ENCODE data around the gene ST6GALNAC1. TPM values are rescaled to one million over a fixed set of nuclear protein-coding genes. Genes with fewer than 3 reads are reported as not detected.
A peak's percentile ranks its signal among the peaks of the same experiment; 100 is the strongest.

Gene ST6GALNAC1
- total and polyA plus RNA-seq, 8 donors = 28.0 to 257 (median 62.4) TPM

DNA sequence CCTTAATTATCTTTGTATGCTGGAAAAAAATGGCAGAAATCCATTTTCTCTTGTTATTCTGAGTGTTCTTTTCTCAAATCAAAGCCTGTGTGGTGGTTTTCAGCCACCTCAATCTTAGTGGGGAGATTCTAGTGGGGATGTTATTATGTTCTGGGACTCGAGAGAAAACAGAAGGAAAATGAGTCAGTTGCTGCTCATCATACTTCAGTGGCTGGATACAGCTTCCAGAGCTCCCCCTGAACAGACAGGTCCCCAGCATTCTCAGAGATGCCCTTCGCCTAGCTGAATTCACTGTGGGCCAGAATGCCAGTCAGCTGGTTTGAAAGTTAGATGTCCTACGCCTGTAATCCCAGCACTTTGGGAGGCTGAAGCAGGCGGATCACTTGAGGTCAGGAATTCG is 8.5 kb downstream of the ST6GALNAC1 start:
- Histone ChIP-seq H3K36me3 (peaks cover 0 to 12% (median 5%) of the 10 kb centered on the region in 4 donors), H3K4me3 (no peak overlapping the region), H3K27ac (no peak overlapping the region), H3K9me3 (no peaks in the 10 kb centered on the region), H3K27me3 (peaks cover 0 to 12% (median 0%) of the 10 kb centered on the region in 3 donors), H3K4me1 (peaks cover 6 to 37% (median 22%) of the 10 kb centered on the region in 4 donors)
- TF ChIP-seq POLR2AphosphoS5 (IDR thresholded peaks at IDR 0.05) (no peak), EP300 (IDR thresholded peaks at IDR 0.05) (no peak), POLR2A (IDR thresholded peaks at IDR 0.05) (no peak)
- TF ChIP-seq, protein P1, sequence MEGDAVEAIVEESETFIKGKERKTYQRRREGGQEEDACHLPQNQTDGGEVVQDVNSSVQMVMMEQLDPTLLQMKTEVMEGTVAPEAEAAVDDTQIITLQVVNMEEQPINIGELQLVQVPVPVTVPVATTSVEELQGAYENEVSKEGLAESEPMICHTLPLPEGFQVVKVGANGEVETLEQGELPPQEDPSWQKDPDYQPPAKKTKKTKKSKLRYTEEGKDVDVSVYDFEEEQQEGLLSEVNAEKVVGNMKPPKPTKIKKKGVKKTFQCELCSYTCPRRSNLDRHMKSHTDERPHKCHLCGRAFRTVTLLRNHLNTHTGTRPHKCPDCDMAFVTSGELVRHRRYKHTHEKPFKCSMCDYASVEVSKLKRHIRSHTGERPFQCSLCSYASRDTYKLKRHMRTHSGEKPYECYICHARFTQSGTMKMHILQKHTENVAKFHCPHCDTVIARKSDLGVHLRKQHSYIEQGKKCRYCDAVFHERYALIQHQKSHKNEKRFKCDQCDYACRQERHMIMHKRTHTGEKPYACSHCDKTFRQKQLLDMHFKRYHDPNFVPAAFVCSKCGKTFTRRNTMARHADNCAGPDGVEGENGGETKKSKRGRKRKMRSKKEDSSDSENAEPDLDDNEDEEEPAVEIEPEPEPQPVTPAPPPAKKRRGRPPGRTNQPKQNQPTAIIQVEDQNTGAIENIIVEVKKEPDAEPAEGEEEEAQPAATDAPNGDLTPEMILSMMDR (IDR thresholded peaks at IDR 0.05) = no peak
- WGBS, 5 donors = 76 to 88% (median 87%) methylated on average over 5 of the region's 5 CpGs
- intact Hi-C loops (cut with DNase I; ENCODE audit: low total_unique reads) = no loop called here
- DNase-seq = no peak

- no peak overlapping the region for H3K4me3 ChIP-seq
- TF ChIP-seq EP300 (IDR thresholded peaks at IDR 0.05) (no peak), POLR2A (IDR thresholded peaks at IDR 0.05) (no peak), POLR2AphosphoS5 (IDR thresholded peaks at IDR 0.05) (no peak)
- TF ChIP-seq, protein P1 (IDR thresholded peaks at IDR 0.05) = no peak
- peaks cover 0 to 20% (median 8%) of the 10 kb centered on the region in 4 donors for H3K36me3 ChIP-seq
- peak overlapping the region in 4 of 5 donors; percentile 1 to 70 (median 16) for H3K27ac ChIP-seq
- no peaks in the 10 kb centered on the region for H3K9me3 ChIP-seq
- H3K27me3 ChIP-seq = peaks cover 0 to 12% (median 0%) of the 10 kb centered on the region in 3 donors
- 52 to 69% (median 63%) methylated on average over 14 of the region's 14 CpGs for WGBS, 5 donors
- H3K4me1 ChIP-seq = peaks cover 0 to 32% (median 18%) of the 10 kb centered on the region in 4 donors
- intact Hi-C loops (cut with DNase I; ENCODE audit: low total_unique reads) = no loop called here
- peak in 1 of 2 donors; percentile 41 for DNase-seq
Measured at GRCh38 chr17:76633628-76634328, 9.8 kb downstream of the ST6GALNAC1 start.

DNA sequence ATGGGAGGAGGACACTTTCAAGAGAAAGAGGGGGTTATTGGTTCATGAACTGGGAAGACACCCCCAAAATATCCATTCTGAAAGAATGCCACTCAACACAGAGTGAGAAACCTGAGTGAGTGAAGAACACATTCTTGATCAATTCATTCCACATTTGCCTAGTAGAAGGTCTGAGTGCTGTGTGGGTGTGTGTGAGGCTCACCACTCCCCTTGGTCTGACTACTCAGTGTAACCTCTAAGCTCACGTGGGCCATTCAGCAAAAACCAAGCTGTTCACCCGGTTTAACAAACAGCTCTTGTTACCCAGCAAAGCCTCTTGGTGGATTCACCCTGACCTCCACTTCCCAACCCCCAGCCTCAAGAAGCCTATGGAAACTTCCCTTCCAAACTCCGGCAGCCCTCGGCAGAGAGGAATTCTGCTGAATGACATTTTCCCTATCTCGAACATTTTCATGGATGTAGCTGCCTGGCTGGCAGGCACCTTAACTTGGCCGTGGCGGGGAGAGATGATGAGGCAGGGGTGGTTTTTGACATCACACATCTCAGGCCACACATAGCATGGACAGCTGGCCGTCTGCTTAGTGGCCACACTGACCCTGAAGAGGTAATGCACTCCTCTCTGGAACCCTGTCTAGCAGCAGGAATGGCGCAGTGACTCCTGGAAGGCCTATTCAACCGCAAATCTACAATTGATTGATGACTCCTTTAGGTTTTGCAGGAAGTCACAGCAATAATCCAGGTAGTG is 11.6 kb downstream of the ST6GALNAC1 start:
- 51 to 70% (median 56%) methylated on average over 10 of the region's 10 CpGs for WGBS, 5 donors
- H3K27me3 ChIP-seq = peaks cover 0 to 12% (median 0%) of the 10 kb centered on the region in 3 donors
- no peaks in the 10 kb centered on the region for H3K9me3 ChIP-seq
- DNase-seq = peak; percentile 57 to 79
- TF ChIP-seq POLR2A (IDR thresholded peaks at IDR 0.05) (no peak), EP300 (IDR thresholded peaks at IDR 0.05) (no peak), POLR2AphosphoS5 (IDR thresholded peaks at IDR 0.05) (peak in 1 of 3 donors; percentile 43)
- TF ChIP-seq, protein P1 (IDR thresholded peaks at IDR 0.05) = peak in 1 of 7 experiments; percentile 5
- intact Hi-C loops (cut with DNase I; ENCODE audit: low total_unique reads) = no loop called here
- H3K27ac ChIP-seq = peak overlapping the region in 4 of 5 donors; percentile 2 to 14 (median 8)
- H3K4me1 ChIP-seq = peaks cover 0 to 32% (median 15%) of the 10 kb centered on the region in 4 donors
- H3K4me3 ChIP-seq = no peak overlapping the region
- peaks cover 4 to 31% (median 22%) of the 10 kb centered on the region in 4 donors for H3K36me3 ChIP-seq

DNA sequence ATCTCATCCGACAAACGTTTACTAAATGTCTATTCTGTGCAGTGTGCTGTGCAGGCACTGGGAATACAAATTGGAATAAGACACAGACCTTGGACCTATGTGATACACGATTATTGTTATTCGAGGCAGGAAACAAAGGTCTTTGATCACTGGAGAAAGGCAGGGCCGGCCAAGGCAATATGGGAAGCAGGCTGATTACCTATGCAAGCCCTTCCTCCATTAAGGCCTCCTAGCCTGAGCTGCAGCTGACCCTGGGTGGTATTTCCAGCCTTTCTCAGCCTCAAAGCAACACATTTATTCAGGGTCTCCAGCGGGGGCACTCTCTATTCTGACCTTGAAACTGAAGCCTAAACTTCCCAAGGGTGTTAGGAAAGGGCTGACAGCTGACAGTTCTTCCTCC is 13.4 kb downstream of the ST6GALNAC1 start:
- Histone ChIP-seq H3K36me3 (peaks cover 10 to 42% (median 34%) of the 10 kb centered on the region in 4 donors), H3K27me3 (peaks cover 0 to 6% (median 0%) of the 10 kb centered on the region in 3 donors), H3K9me3 (no peaks in the 10 kb centered on the region), H3K4me3 (no peak overlapping the region), H3K27ac (peak overlapping the region in 3 of 5 donors; percentile 4 to 29 (median 13)), H3K4me1 (peaks cover 0 to 32% (median 15%) of the 10 kb centered on the region in 4 donors)
- no peak for DNase-seq
- TF ChIP-seq POLR2A (IDR thresholded peaks at IDR 0.05) = no peak
- TF ChIP-seq EP300 (IDR thresholded peaks at IDR 0.05) = no peak
- TF ChIP-seq POLR2AphosphoS5 (IDR thresholded peaks at IDR 0.05) = no peak
- TF ChIP-seq, protein P1 (IDR thresholded peaks at IDR 0.05) = no peak
- WGBS, 5 donors = 49 to 62% (median 58%) methylated on average over 6 of the region's 6 CpGs
- intact Hi-C loops (cut with DNase I; ENCODE audit: low total_unique reads) = no loop called here
